ENCODE measurements around the gene PDPR. TPM values are rescaled to one million over a fixed set of nuclear protein-coding genes. Genes with fewer than 3 reads are reported as not detected.
"Not testable (repeated sequence)": the region's sequence is repeated elsewhere in the genome, so short reads cannot be mapped to it uniquely, and the experiment has no call there.

The PDPR gene
- total RNA-seq, 1 experiment from 2014 or later = 9.4 TPM

- Histone ChIP-seq H3K27me3 (ENCODE audit: low read length) (no peaks in the 10 kb centered on the region), H3K4me2 (ENCODE audit: low read length) (no peak overlapping the region), H3K9me3 (ENCODE audit: low read length) (no peaks in the 10 kb centered on the region), H3K36me3 (ENCODE audit: low read depth, low read length) (peaks cover 30% of the 10 kb centered on the region), H4K20me1 (ENCODE audit: low read length) (no peaks in the 10 kb centered on the region), H2AFZ (ENCODE audit: low read length) (no peak overlapping the region), H3K4me1 (ENCODE audit: insufficient read depth, low read length) (no peaks in the 10 kb centered on the region), H3K27ac (ENCODE audit: low read length) (no peak overlapping the region), H3K4me3 (ENCODE audit: low read length) (no peak overlapping the region), H3K9me2 (replicated peaks; ENCODE audit: low read length) (no peaks in the 10 kb centered on the region), H3K9ac (ENCODE audit: low read length) (no peak overlapping the region), H3F3A (ENCODE audit: low read length, unreplicated experiment) (no peaks in the 10 kb centered on the region), H3K79me2 (ENCODE audit: low read length) (no peaks in the 10 kb centered on the region)
- no peak for TF ChIP-seq EZH2phosphoT487 (IDR thresholded peaks at IDR 0.05; ENCODE audit: borderline replicate concordance, low read length)
- TF ChIP-seq CTCF (conservative IDR thresholded peaks at IDR 0.05; ENCODE audit: low read depth, low read length) = no peak
- TF ChIP-seq EZH2 (IDR thresholded peaks at IDR 0.05; ENCODE audit: low read length, unreplicated experiment) = no peak
- ATAC-seq (no peak), DNase-seq (peak; percentile 64)
- BruUV-seq (replicated peaks) = no TSS peak
- ChIA-PET CTCF (no interaction called here), POLR2A (ENCODE audit: unreplicated experiment) (no interaction called here)
- intact Hi-C loops (cut with micrococcal nuclease) = no loop called here
These were observed 37.9 kb downstream of the PDPR start for GRCh38 chr16:70151941-70152509.

- no peaks in the 10 kb centered on the region for H3K79me2 ChIP-seq (ENCODE audit: low read length)
- no peaks in the 10 kb centered on the region for H3K27me3 ChIP-seq (ENCODE audit: low read length)
- no peak overlapping the region for H3K27ac ChIP-seq (ENCODE audit: low read length)
- CTCF ChIA-PET = no interaction called here
- DNase-seq (no peak), ATAC-seq (no peak)
- no peaks in the 10 kb centered on the region for H3F3A ChIP-seq (ENCODE audit: low read length, unreplicated experiment)
- H3K4me3 ChIP-seq (ENCODE audit: low read length) = no peak overlapping the region
- H2AFZ ChIP-seq (ENCODE audit: low read length) = no peak overlapping the region
- H4K20me1 ChIP-seq (ENCODE audit: low read length) = no peaks in the 10 kb centered on the region
- H3K9me2 ChIP-seq (replicated peaks; ENCODE audit: low read length) = no peaks in the 10 kb centered on the region
- TF ChIP-seq CTCF (conservative IDR thresholded peaks at IDR 0.05; ENCODE audit: low read depth, low read length) (no peak), EZH2 (IDR thresholded peaks at IDR 0.05; ENCODE audit: low read length, unreplicated experiment) (no peak), EZH2phosphoT487 (IDR thresholded peaks at IDR 0.05; ENCODE audit: borderline replicate concordance, low read length) (no peak)
- no peak overlapping the region for H3K9ac ChIP-seq (ENCODE audit: low read length)
- H3K4me2 ChIP-seq (ENCODE audit: low read length) = no peak overlapping the region
- no peaks in the 10 kb centered on the region for H3K9me3 ChIP-seq (ENCODE audit: low read length)
- intact Hi-C loops (cut with micrococcal nuclease) = no loop called here
- POLR2A ChIA-PET (ENCODE audit: unreplicated experiment) = no interaction called here
- H3K36me3 ChIP-seq (ENCODE audit: low read depth, low read length) = peaks cover 30% of the 10 kb centered on the region
- no TSS peak for BruUV-seq (replicated peaks)
- H3K4me1 ChIP-seq (ENCODE audit: insufficient read depth, low read length) = no peaks in the 10 kb centered on the region
These were observed 38.6 kb downstream of the PDPR start for GRCh38 chr16:70152578-70153302.

GRCh38 chr16:70154736-70155135 is 40.6 kb downstream of the PDPR start:
- H3K4me3 ChIP-seq (ENCODE audit: low read length); H3K4me2 ChIP-seq (ENCODE audit: low read length); H3K9ac ChIP-seq (ENCODE audit: low read length); CTCF ChIA-PET; H3K4me1 ChIP-seq (ENCODE audit: insufficient read depth, low read length); ATAC-seq; H2AFZ ChIP-seq (ENCODE audit: low read length); H3K79me2 ChIP-seq (ENCODE audit: low read length); intact Hi-C loops (cut with micrococcal nuclease); BruUV-seq (replicated peaks); POLR2A ChIA-PET (ENCODE audit: unreplicated experiment); H3F3A ChIP-seq (ENCODE audit: low read length, unreplicated experiment); H4K20me1 ChIP-seq (ENCODE audit: low read length); H3K27ac ChIP-seq (ENCODE audit: low read length); H3K9me2 ChIP-seq (replicated peaks; ENCODE audit: low read length); H3K9me3 ChIP-seq (ENCODE audit: low read length); H3K27me3 ChIP-seq (ENCODE audit: low read length); DNase-seq: not testable (repeated sequence)
- peaks cover 34% of the 10 kb centered on the region for H3K36me3 ChIP-seq (ENCODE audit: low read depth, low read length)

Measured in PC-3 (cell line).